ENCODE measurements around the gene CCDC92. TPM values are rescaled to one million over a fixed set of nuclear protein-coding genes. Genes with fewer than 3 reads are reported as not detected.

CCDC92 gene
- total and polyA plus RNA-seq, 10 of the 15 experiments (the other 5 are each of a cell fraction or from before 2014, with no cell fraction given), result 0.53 to 11.8 (median 4.2) TPM

DNA sequence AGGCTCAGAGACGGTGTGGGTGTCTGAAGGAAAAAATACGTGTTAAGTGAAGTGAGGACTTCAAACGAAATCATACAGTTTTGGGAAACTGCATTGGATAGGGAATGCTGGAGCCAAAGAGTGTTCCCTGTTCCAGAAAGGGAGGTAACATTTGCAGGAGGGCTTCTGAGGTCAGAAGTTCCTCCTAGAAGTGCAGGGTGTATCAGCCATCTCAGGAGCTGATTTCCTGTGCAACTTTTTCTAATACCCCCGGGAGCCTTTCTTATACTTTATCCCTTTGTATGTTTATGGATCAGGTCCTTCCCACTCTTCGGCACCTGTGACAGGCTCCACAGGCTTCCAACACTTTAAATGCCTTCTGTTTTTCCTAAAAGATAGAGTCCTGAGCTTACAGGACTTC lies 25.3 kb upstream of the CCDC92 start:
- no peak overlapping the region for H3K9ac ChIP-seq (ENCODE audit: control insufficient read depth, insufficient read depth, low read length)
- no peaks in the 10 kb centered on the region; the same call in 1 of the 2 replicates for H4K20me1 ChIP-seq (ENCODE audit: control insufficient read depth, insufficient read depth)
- CTCF ChIA-PET, result interaction anchor here (0.9 to 4.5 kb wide), 3 partner anchors 11 to 14 kb away, joined by 3 to 18 read pairs (median 3); no protein-coding TSS in a partner anchor
- H3K79me2 ChIP-seq (ENCODE audit: control insufficient read depth, insufficient read depth, low read length), result no peaks in the 10 kb centered on the region
- ATAC-seq (no peak), DNase-seq (ENCODE audit: low read depth, low spot score) (no peak), FAIRE-seq (no peak)
- intact Hi-C loops (cut with micrococcal nuclease; ENCODE audit: unreplicated experiment) (no loop called here), in situ Hi-C loops (cut with MboI) (no loop called here)
- no peaks in the 10 kb centered on the region for H3K4me1 ChIP-seq (ENCODE audit: control insufficient read depth, insufficient read depth, low read length)
- BruUV-seq (replicated peaks), result no TSS peak
- POLR2A ChIA-PET, result no interaction called here
- no peak overlapping the region for H3K4me3 ChIP-seq
- no peak overlapping the region for H2AFZ ChIP-seq (ENCODE audit: control insufficient read depth, low read depth, low read length)
- no peaks in the 10 kb centered on the region for H3K27me3 ChIP-seq (replicated peaks in 1 of 2; ENCODE audit: control insufficient read depth in 2 of 2, insufficient read depth in 2 of 2, low read length in 1 of 2)
- H3K36me3 ChIP-seq (ENCODE audit: control insufficient read depth in 2 of 2, insufficient read depth in 2 of 2, low read length in 1 of 2), result peaks cover 4 to 6% of the 10 kb centered on the region in 2 experiments
- TF ChIP-seq GABPA (IDR thresholded peaks at IDR 0.05; ENCODE audit: low read depth), result no peak
- TF ChIP-seq PML (IDR thresholded peaks at IDR 0.05; ENCODE audit: low read length), result no peak
- TF ChIP-seq, protein P1, sequence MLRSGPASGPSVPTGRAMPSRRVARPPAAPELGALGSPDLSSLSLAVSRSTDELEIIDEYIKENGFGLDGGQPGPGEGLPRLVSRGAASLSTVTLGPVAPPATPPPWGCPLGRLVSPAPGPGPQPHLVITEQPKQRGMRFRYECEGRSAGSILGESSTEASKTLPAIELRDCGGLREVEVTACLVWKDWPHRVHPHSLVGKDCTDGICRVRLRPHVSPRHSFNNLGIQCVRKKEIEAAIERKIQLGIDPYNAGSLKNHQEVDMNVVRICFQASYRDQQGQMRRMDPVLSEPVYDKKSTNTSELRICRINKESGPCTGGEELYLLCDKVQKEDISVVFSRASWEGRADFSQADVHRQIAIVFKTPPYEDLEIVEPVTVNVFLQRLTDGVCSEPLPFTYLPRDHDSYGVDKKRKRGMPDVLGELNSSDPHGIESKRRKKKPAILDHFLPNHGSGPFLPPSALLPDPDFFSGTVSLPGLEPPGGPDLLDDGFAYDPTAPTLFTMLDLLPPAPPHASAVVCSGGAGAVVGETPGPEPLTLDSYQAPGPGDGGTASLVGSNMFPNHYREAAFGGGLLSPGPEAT (IDR thresholded peaks at IDR 0.05; ENCODE audit: low read depth), result no peak
- no peaks in the 10 kb centered on the region for H3K9me3 ChIP-seq (replicated peaks; ENCODE audit: control insufficient read depth, insufficient read depth, low read length)
- 96% methylated on average over 5 of the region's 5 CpGs for WGBS (ENCODE audit: insufficient coverage, insufficient replicate concordance, low lambda C conversion rate, missing lambda C conversion rate)
- H3K4me2 ChIP-seq (ENCODE audit: control insufficient read depth, insufficient read depth), result no peak overlapping the region
- SMC1A ChIA-PET (ENCODE audit: uncharacterized antibody, unreplicated experiment), result interaction anchor here (3.1 kb wide), 1 partner anchor 12 kb away, joined by 11 read pairs; no protein-coding TSS in a partner anchor
- RAD21 ChIA-PET (ENCODE audit: unreplicated experiment), result no interaction called here
- no peak overlapping the region for H3K27ac ChIP-seq (ENCODE audit: control insufficient read depth, insufficient read depth)

DNA sequence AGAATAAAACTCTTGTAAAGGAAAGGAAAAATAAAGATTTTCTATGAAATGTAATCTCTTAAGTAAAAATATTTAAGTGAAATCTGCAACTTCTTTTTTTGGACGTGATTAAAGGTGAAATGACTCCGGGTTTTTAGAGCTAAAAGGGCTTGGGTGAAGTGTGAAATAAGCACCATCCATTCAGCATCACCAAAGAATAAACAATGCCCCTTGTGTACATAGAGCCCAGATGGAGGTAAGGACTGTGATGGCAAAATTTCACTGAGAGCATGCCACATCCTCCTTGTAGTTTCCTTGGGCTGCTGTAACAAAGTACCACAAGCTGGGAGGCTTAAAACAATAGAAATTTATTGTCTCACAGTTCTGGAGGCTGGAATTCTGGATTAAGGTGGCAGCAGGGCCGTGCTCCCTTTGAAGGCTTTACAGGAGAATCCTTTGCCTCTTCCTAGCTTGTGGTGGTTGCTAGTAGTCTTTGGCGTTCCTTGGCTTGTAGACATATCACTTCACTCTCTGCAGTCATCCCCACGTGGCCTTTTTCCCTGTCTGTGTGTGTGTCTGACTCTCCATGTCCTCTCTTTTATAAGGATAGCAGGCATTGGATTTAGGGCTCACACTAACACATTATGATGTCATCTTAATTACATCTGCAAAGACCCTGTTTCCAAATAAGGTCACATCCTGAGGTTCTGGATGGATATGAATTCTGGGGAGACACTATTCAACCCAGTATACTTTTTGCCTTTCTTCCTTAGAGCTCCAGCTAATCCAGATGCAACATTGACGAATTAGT lies 24.6 kb upstream of the CCDC92 start:
- BruUV-seq (replicated peaks), result no TSS peak
- ATAC-seq, result no peak
- no peak overlapping the region for H3K9ac ChIP-seq (ENCODE audit: control insufficient read depth, insufficient read depth, low read length)
- CTCF ChIA-PET, result interaction anchor here (1.1 to 4.5 kb wide), 4 partner anchors 9 to 35 kb away, joined by 3 to 18 read pairs (median 14); no protein-coding TSS in a partner anchor
- H3K79me2 ChIP-seq (ENCODE audit: control insufficient read depth, insufficient read depth, low read length), result no peaks in the 10 kb centered on the region
- in situ Hi-C loops (cut with MboI), result no loop called here
- H3K27ac ChIP-seq (ENCODE audit: control insufficient read depth, insufficient read depth), result no peak overlapping the region
- H3K4me1 ChIP-seq (ENCODE audit: control insufficient read depth, insufficient read depth, low read length), result no peaks in the 10 kb centered on the region
- 97% methylated on average over 6 of the region's 6 CpGs for WGBS (ENCODE audit: insufficient coverage, insufficient replicate concordance, low lambda C conversion rate, missing lambda C conversion rate)
- no peak overlapping the region for H3K4me2 ChIP-seq (ENCODE audit: control insufficient read depth, insufficient read depth)
- no peak overlapping the region for H2AFZ ChIP-seq (ENCODE audit: control insufficient read depth, low read depth, low read length)
- peaks cover 4 to 8% of the 10 kb centered on the region in 2 experiments for H3K36me3 ChIP-seq (ENCODE audit: control insufficient read depth in 2 of 2, insufficient read depth in 2 of 2, low read length in 1 of 2)
- no peak overlapping the region for H3K4me3 ChIP-seq
- no peaks in the 10 kb centered on the region for H3K27me3 ChIP-seq (replicated peaks in 1 of 2; ENCODE audit: control insufficient read depth in 2 of 2, insufficient read depth in 2 of 2, low read length in 1 of 2)
- SMC1A ChIA-PET (ENCODE audit: uncharacterized antibody, unreplicated experiment), result interaction anchor here (3.1 kb wide), 1 partner anchor 11 kb away, joined by 11 read pairs; no protein-coding TSS in a partner anchor
- RAD21 ChIA-PET (ENCODE audit: unreplicated experiment), result no interaction called here
- POLR2A ChIA-PET, result no interaction called here
- DNase-seq (ENCODE audit: low read depth, low spot score), result no peak
- intact Hi-C loops (cut with micrococcal nuclease; ENCODE audit: unreplicated experiment), result no loop called here
- no peaks in the 10 kb centered on the region; the same call in 1 of the 2 replicates for H4K20me1 ChIP-seq (ENCODE audit: control insufficient read depth, insufficient read depth)
- FAIRE-seq, result no peak
- H3K9me3 ChIP-seq (replicated peaks; ENCODE audit: control insufficient read depth, insufficient read depth, low read length), result no peaks in the 10 kb centered on the region
- TF ChIP-seq POLR2AphosphoS2 (IDR thresholded peaks at IDR 0.05; ENCODE audit: low read depth, low read length) (no peak), FOS (IDR thresholded peaks at IDR 0.05; ENCODE audit: borderline replicate concordance, extremely low read depth, insufficient read length) (no peak)
- TF ChIP-seq, protein P2, sequence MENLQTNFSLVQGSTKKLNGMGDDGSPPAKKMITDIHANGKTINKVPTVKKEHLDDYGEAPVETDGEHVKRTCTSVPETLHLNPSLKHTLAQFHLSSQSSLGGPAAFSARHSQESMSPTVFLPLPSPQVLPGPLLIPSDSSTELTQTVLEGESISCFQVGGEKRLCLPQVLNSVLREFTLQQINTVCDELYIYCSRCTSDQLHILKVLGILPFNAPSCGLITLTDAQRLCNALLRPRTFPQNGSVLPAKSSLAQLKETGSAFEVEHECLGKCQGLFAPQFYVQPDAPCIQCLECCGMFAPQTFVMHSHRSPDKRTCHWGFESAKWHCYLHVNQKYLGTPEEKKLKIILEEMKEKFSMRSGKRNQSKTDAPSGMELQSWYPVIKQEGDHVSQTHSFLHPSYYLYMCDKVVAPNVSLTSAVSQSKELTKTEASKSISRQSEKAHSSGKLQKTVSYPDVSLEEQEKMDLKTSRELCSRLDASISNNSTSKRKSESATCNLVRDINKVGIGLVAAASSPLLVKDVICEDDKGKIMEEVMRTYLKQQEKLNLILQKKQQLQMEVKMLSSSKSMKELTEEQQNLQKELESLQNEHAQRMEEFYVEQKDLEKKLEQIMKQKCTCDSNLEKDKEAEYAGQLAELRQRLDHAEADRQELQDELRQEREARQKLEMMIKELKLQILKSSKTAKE (IDR thresholded peaks at IDR 0.05; ENCODE audit: low read depth, poor library complexity, severe bottlenecking), result no peak
- TF ChIP-seq, protein P3, sequence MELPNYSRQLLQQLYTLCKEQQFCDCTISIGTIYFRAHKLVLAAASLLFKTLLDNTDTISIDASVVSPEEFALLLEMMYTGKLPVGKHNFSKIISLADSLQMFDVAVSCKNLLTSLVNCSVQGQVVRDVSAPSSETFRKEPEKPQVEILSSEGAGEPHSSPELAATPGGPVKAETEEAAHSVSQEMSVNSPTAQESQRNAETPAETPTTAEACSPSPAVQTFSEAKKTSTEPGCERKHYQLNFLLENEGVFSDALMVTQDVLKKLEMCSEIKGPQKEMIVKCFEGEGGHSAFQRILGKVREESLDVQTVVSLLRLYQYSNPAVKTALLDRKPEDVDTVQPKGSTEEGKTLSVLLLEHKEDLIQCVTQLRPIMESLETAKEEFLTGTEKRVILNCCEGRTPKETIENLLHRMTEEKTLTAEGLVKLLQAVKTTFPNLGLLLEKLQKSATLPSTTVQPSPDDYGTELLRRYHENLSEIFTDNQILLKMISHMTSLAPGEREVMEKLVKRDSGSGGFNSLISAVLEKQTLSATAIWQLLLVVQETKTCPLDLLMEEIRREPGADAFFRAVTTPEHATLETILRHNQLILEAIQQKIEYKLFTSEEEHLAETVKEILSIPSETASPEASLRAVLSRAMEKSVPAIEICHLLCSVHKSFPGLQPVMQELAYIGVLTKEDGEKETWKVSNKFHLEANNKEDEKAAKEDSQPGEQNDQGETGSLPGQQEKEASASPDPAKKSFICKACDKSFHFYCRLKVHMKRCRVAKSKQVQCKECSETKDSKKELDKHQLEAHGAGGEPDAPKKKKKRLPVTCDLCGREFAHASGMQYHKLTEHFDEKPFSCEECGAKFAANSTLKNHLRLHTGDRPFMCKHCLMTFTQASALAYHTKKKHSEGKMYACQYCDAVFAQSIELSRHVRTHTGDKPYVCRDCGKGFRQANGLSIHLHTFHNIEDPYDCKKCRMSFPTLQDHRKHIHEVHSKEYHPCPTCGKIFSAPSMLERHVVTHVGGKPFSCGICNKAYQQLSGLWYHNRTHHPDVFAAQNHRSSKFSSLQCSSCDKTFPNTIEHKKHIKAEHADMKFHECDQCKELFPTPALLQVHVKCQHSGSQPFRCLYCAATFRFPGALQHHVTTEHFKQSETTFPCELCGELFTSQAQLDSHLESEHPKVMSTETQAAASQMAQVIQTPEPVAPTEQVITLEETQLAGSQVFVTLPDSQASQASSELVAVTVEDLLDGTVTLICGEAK (IDR thresholded peaks at IDR 0.05; ENCODE audit: borderline replicate concordance), result no peak

Measured in GM12878 (cell line).